HepG2 (cell line): ENCODE measurements around the gene NUTF2. TPM values are rescaled to one million over a fixed set of nuclear protein-coding genes. Genes with fewer than 3 reads are reported as not detected.

ENCODE experiments used
- ARID4A ChIP-seq: sonication (generic); formaldehyde crosslinking; IDR thresholded peaks from 2 replicates; pipeline ENCODE4 v1.5.0; 2020; ENCODE audit warnings: mild to moderate bottlenecking, missing genetic modification reagents, borderline replicate concordance
- CEBPG ChIP-seq: IDR thresholded peaks from 2 replicates; pipeline ENCODE4 v1.6.1; 2016
- DDIT3 ChIP-seq: sonication (generic); formaldehyde crosslinking; IDR thresholded peaks from 2 replicates; pipeline ENCODE4 v1.4.0; 2020; ENCODE audit warnings: mild to moderate bottlenecking, missing genetic modification reagents
- ELK4 ChIP-seq: sonication (generic); formaldehyde crosslinking; IDR thresholded peaks from 2 replicates; pipeline ENCODE4 v1.9.0; 2021; ENCODE audit warnings: missing genetic modification reagents, borderline replicate concordance
- HNRNPL ChIP-seq: fragments of 200-400 bp; formaldehyde crosslinking; IDR thresholded peaks from 2 replicates; pipeline ENCODE4 v1.6.1; 2017; ENCODE audit warnings: mild to moderate bottlenecking, low read depth, low read length
- NFAT5 ChIP-seq: sonication (generic); formaldehyde crosslinking; IDR thresholded peaks from 2 replicates; pipeline ENCODE4 v1.4.0; 2020; ENCODE audit warnings: missing genetic modification reagents
- ONECUT2 ChIP-seq: sonication (generic); formaldehyde crosslinking; IDR thresholded peaks from 2 replicates; pipeline ENCODE4 v1.4.0; 2020; ENCODE audit warnings: missing genetic modification reagents
- PTBP1 ChIP-seq: fragments of 200-400 bp; formaldehyde crosslinking; IDR thresholded peaks from 2 replicates; pipeline ENCODE4 v1.6.1; 2018; ENCODE audit warnings: low read length, low read depth; ENCODE audit not compliant: poor library complexity, severe bottlenecking
- RFXANK ChIP-seq: IDR thresholded peaks from 2 replicates; pipeline ENCODE4 v1.6.1; 2016
- SNAI1 ChIP-seq: sonication (generic); formaldehyde crosslinking; IDR thresholded peaks from 2 replicates; pipeline ENCODE4 v1.5.0; 2020; ENCODE audit warnings: mild to moderate bottlenecking, missing genetic modification reagents, borderline replicate concordance
- SRSF9 ChIP-seq: fragments of 200-400 bp; formaldehyde crosslinking; IDR thresholded peaks from 2 replicates; pipeline ENCODE4 v1.6.1; 2018; ENCODE audit warnings: borderline replicate concordance, mild to moderate bottlenecking, low read depth, low read length; ENCODE audit not compliant: insufficient read depth, poor library complexity, severe bottlenecking
- TARDBP ChIP-seq: sonication (generic); formaldehyde crosslinking; IDR thresholded peaks from 2 replicates; pipeline ENCODE4 v1.8.0; 2022; ENCODE audit warnings: mild to moderate bottlenecking, missing genetic modification reagents
- TEF ChIP-seq: sonication (generic); formaldehyde crosslinking; IDR thresholded peaks from 2 replicates; pipeline ENCODE4 v1.5.0; 2020; ENCODE audit warnings: missing genetic modification reagents
- TMF1 ChIP-seq: sonication (generic); formaldehyde crosslinking; IDR thresholded peaks from 2 replicates; pipeline ENCODE4 v1.8.1; 2022; ENCODE audit warnings: low read depth, missing genetic modification reagents
- ZNF232 ChIP-seq: sonication (generic); formaldehyde crosslinking; IDR thresholded peaks from 2 replicates; pipeline ENCODE4 v1.4.0; 2020; ENCODE audit warnings: missing genetic modification reagents, borderline replicate concordance
- ZNF616 ChIP-seq: sonication (generic); formaldehyde crosslinking; IDR thresholded peaks from 2 replicates; pipeline ENCODE4 v1.5.0; 2020; ENCODE audit warnings: low read depth, mild to moderate bottlenecking, missing genetic modification reagents
- ZNF660 ChIP-seq: sonication (generic); formaldehyde crosslinking; IDR thresholded peaks from 2 replicates; pipeline ENCODE4 v1.5.1; 2020; ENCODE audit warnings: mild to moderate bottlenecking, low read depth, missing genetic modification reagents, borderline replicate concordance
- ZNF792 ChIP-seq: IDR thresholded peaks from 2 replicates; pipeline ENCODE4 v1.6.1; 2016
- ZSCAN22 ChIP-seq: sonication (generic); formaldehyde crosslinking; IDR thresholded peaks from 2 replicates; pipeline ENCODE4 v1.4.0; 2020; ENCODE audit warnings: mild to moderate bottlenecking, missing genetic modification reagents
- polyA plus RNA-seq, 8 experiments: library from polyadenylated mRNA; depleted of rRNA in 3 of 8; stranded (reverse) in 7 of 8; unstranded in 1 of 8; fragments of >200 nt; fragmentation: Illumina TruSeq in 4 of 8; extraction: Trizol in 4 of 8; gene quantifications; 2 replicates each; pipeline versions ENCODE4 v1.2.1 to v1.2.3, GENCODE V29; 2011 to 2016; ENCODE audit warnings: low read depth in 4 of 8, missing spikeins in 1 of 8, mixed read lengths in 1 of 8; ENCODE audit not compliant: insufficient read depth in 1 of 8
- total RNA-seq, 5 experiments: library from RNA; depleted of rRNA; stranded (reverse); fragments of >200 nt; fragmentation: Illumina TruSeq; extraction: Trizol; gene quantifications; 2 replicates each; pipeline ENCODE4 v1.2.3, GENCODE V29; 2016; ENCODE audit warnings: low read depth in 1 of 5

NUTF2 gene
- total and polyA plus RNA-seq, 2 of the 13 experiments (the other 11 are each of a cell fraction or from before 2014, with no cell fraction given) = 168 to 214 TPM

- no peak for TF ChIP-seq ZNF792 (CRISPR knock-in tag)
- no peak for TF ChIP-seq SRSF9
- no peak for TF ChIP-seq RFXANK (CRISPR knock-in tag)
- no peak for TF ChIP-seq ELK4 (CRISPR knock-in tag)
- TF ChIP-seq ZNF616 (CRISPR knock-in tag) = no peak
- no peak for TF ChIP-seq CEBPG (CRISPR knock-in tag)
- TF ChIP-seq ZNF660 (CRISPR knock-in tag) = no peak
- TF ChIP-seq TARDBP (CRISPR knock-in tag) = no peak
- TF ChIP-seq PTBP1 = no peak
- no peak for TF ChIP-seq ZSCAN22
- TF ChIP-seq TEF (CRISPR knock-in tag) = no peak
- TF ChIP-seq ARID4A (CRISPR knock-in tag) = no peak
- TF ChIP-seq HNRNPL = no peak
- no peak for TF ChIP-seq TMF1 (CRISPR knock-in tag)
- TF ChIP-seq ZNF232 (CRISPR knock-in tag) = no peak
- no peak for TF ChIP-seq SNAI1 (CRISPR knock-in tag)
- TF ChIP-seq NFAT5 (CRISPR knock-in tag) = no peak
- TF ChIP-seq DDIT3 (CRISPR knock-in tag) = no peak
- TF ChIP-seq ONECUT2 (CRISPR knock-in tag) = no peak
Measured at GRCh38 chr16:67805718-67806427, 40.9 kb upstream of the NUTF2 start (continued).
